Stromal cell of bone marrow (primary cell): Measurements from ENCODE around the gene UNC13B.

Experiments used
- DNase-seq: peaks from one replicate; pipeline ENCODE4 v3.0.0-alpha.2; 2012; ENCODE audit warnings: low read depth

The UNC13B gene

DNA sequence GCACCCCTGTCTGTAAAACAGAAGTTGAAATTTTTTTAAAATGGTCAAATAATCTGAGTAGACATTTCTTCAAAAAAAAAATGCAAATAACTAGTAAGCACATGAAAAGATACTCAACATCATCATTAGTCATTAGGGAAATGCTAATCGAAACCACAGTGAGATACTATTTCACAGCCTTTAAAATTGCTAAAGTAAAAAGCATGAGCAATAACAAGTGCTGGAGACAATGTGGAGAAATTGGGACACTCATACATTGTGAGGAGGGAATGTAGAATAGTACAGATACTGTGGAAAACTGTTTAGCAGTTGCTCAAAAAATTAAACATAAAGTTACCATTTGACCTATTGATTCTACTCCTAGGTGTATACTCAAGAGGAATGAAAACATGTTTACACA is 269.7 kb downstream of the UNC13B start:
- no peak for DNase-seq

- no peak for DNase-seq
Measured at GRCh38 chr9:35432076-35432475, 270.3 kb downstream of the UNC13B start.

DNA sequence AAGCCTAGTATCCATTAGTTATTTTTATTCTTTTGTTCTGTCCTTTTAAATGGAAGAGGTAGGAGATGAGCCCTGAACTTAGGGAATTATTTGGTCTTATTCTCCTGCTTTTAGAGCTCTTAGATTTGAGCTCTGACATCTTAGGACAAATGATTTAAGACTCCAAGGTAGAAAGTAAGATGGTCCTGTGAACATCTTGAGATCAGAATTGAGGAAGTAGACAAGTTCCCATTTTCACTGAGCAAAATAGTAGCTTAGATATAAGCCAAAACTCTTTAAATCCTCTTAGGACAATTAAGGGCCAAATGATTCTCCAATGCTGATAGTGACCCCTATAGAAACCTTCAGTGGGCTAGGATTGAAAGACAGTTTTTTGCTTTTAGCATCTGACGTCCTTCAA is 275.1 kb downstream of the UNC13B start:
- DNase-seq, result no peak

- DNase-seq, result no peak
Measured at GRCh38 chr9:35446012-35446411, 284.2 kb downstream of the UNC13B start.

DNA sequence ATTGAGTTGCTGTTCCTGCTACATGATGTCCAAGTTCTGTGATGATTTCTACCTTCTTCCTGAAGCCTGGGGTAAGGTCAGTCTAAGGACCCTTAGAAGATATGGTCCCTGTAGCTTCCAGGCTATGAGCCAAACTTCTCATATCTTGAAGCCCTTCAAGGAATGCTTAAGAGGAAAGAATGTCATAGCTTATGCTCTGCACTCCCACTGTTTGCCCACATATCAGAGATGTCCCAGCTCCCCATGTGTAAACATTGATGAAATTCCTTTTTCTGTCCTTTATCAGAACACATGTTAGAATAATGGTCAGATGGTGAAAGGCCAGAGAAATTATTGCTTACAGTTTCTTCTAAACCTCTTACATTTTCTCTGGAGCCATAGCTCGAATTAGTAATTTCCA is 286.7 kb downstream of the UNC13B start:
- no peak for DNase-seq

GRCh38 chr9:35452481-35452880 is 290.7 kb downstream of the UNC13B start:
- no peak for DNase-seq

- no peak for DNase-seq
Measured at GRCh38 chr9:35453786-35454185, 292.0 kb downstream of the UNC13B start.
